GM23338 (cell line): ENCODE data around the gene HSPA2. TPM values are rescaled to one million over a fixed set of nuclear protein-coding genes. Genes with fewer than 3 reads are reported as not detected.

Source experiments
- ATAC-seq: fragments of 200-7000 bp; cut with Tn5 transposase; 3 replicates; pipeline ENCODE4 v1.9.1; 2020
- DNase-seq: peaks from one replicate; pipeline ENCODE4 v3.0.0-alpha.2; 2015; ENCODE audit warnings: low spot score
- H2AFZ ChIP-seq: fragments of 200-600 bp; sonication (generic); 2 replicates; pipeline ENCODE4 v1.8.0; 2016; ENCODE audit warnings: antibody characterized with exemption, mild to moderate bottlenecking, moderate library complexity
- H3F3A ChIP-seq: fragments of 200-600 bp; sonication (generic); replicated peaks from 2 replicates; pipeline ENCODE4 v1.8.0; 2017; ENCODE audit warnings: antibody characterized with exemption, mixed run types, low read depth
- H3K27ac ChIP-seq: fragments of 200-600 bp; sonication (generic); 2 replicates; pipeline ENCODE4 v1.6.1; 2016; ENCODE audit warnings: low read depth
- H3K27me3 ChIP-seq: fragments of 200-600 bp; sonication (generic); 2 replicates; pipeline ENCODE4 v1.8.0; 2016; ENCODE audit warnings: mild to moderate bottlenecking, mixed run types, moderate library complexity; ENCODE audit not compliant: insufficient read depth
- H3K36me3 ChIP-seq: fragments of 200-600 bp; sonication (generic); 2 replicates; pipeline ENCODE4 v1.8.0; 2016; ENCODE audit warnings: mild to moderate bottlenecking; ENCODE audit not compliant: insufficient read depth
- H3K4me1 ChIP-seq: fragments of 200-600 bp; sonication (generic); 2 replicates; pipeline ENCODE4 v1.8.0; 2016; ENCODE audit warnings: mild to moderate bottlenecking, moderate library complexity; ENCODE audit not compliant: insufficient read depth
- H3K4me2 ChIP-seq: fragments of 200-600 bp; sonication (generic); 2 replicates; pipeline ENCODE4 v1.7.1; 2017; ENCODE audit warnings: mixed run types
- H3K4me3 ChIP-seq: fragments of 200-600 bp; sonication (generic); 2 replicates; pipeline ENCODE4 v1.6.1; 2016; ENCODE audit warnings: mixed run types
- H3K79me2 ChIP-seq: fragments of 200-600 bp; sonication (generic); replicated peaks from 2 replicates; pipeline ENCODE4 v1.8.0; 2017; ENCODE audit warnings: mild to moderate bottlenecking; ENCODE audit not compliant: insufficient read depth
- H3K9me2 ChIP-seq: fragments of 200-600 bp; sonication (generic); 2 replicates; pipeline ENCODE4 v1.8.0; 2017; ENCODE audit not compliant: insufficient read depth
- H4K20me1 ChIP-seq: fragments of 200-600 bp; sonication (generic); replicated peaks from 2 replicates; pipeline ENCODE4 v1.8.0; 2017; ENCODE audit warnings: mild to moderate bottlenecking; ENCODE audit not compliant: insufficient read depth
- H3K27ac Mint-ChIP-seq: 2 replicates; pipeline ENCODE4 v1.8.0; 2020; ENCODE audit warnings: inconsistent platforms, mild to moderate bottlenecking, moderate library complexity, mixed read lengths
- H3K27me3 Mint-ChIP-seq: 3 replicates; pipeline ENCODE4 v1.8.0; 2022; ENCODE audit warnings: low read depth, mild to moderate bottlenecking, moderate library complexity, mixed read lengths, inconsistent platforms; ENCODE audit not compliant: insufficient read depth, poor library complexity
- H3K36me3 Mint-ChIP-seq: 3 replicates; pipeline ENCODE4 v1.8.0; 2021; ENCODE audit warnings: low read depth, mild to moderate bottlenecking, inconsistent platforms, moderate library complexity, mixed read lengths
- H3K4me1 Mint-ChIP-seq: 3 replicates; pipeline ENCODE4 v1.8.0; 2020; ENCODE audit warnings: mild to moderate bottlenecking, inconsistent platforms, mixed read lengths
- H3K4me3 Mint-ChIP-seq: 3 replicates; pipeline ENCODE4 v1.8.0; 2021; ENCODE audit warnings: moderate library complexity, mild to moderate bottlenecking, inconsistent platforms, mixed read lengths
- H3K9me3 Mint-ChIP-seq: 3 replicates; pipeline ENCODE4 v1.8.0; 2020; ENCODE audit warnings: moderate library complexity, mild to moderate bottlenecking, inconsistent platforms, mixed read lengths
- CTCF ChIP-seq, 2 experiments: fragments of 200-600 bp in 1 of 2; sonication (generic) in 1 of 2; conservative IDR thresholded peaks; 2 replicates each; pipeline versions ENCODE4 v1.5.1 to v1.6.1; 2016 to 2017; ENCODE audit warnings: antibody characterized with exemption in 2 of 2, low read depth in 2 of 2, mild to moderate bottlenecking in 2 of 2, moderate library complexity in 1 of 2
- ETS1 ChIP-seq: IDR thresholded peaks from 2 replicates; pipeline ENCODE4 v1.6.1; 2016; ENCODE audit warnings: antibody characterized with exemption
- EZH2 ChIP-seq: fragments of 200-600 bp; sonication (generic); IDR thresholded peaks from one replicate; pipeline ENCODE4 v1.8.0; 2017; ENCODE audit warnings: antibody characterized with exemption, mild to moderate bottlenecking, low read depth; ENCODE audit not compliant: unreplicated experiment
- NANOG ChIP-seq: IDR thresholded peaks from 2 replicates; pipeline ENCODE4 v1.6.1; 2016; ENCODE audit warnings: antibody characterized with exemption, borderline replicate concordance
- polyA plus RNA-seq: library from polyadenylated mRNA; unstranded; fragments of >200 nt; fragmentation: Nextera tagmentation; extraction: Ambion mirVana; gene quantifications from 2 replicates; pipeline ENCODE4 v1.2.1, GENCODE V29; 2016
- total RNA-seq: library from RNA; depleted of rRNA; stranded (reverse); fragments of >200 nt; shearing (Covaris generic); gene quantifications from 2 replicates; pipeline ENCODE4 v1.2.3, GENCODE V29; 2014

Gene HSPA2
- total and polyA plus RNA-seq, 2 experiments from 2014 or later = 88.5 to 130 TPM

GRCh38 chr14:64541261-64541971 is 875 bp downstream of the HSPA2 start:
- Histone ChIP-seq H3K36me3 (no peaks in the 10 kb centered on the region), H3F3A (no peaks in the 10 kb centered on the region), H3K79me2 (peaks cover 38% of the 10 kb centered on the region), H3K4me2 (peak overlapping the region; percentile 75), H3K27me3 (peaks cover 19% of the 10 kb centered on the region), H4K20me1 (no peaks in the 10 kb centered on the region), H3K4me3 (peak overlapping the region; percentile 54), H3K27ac (no peak overlapping the region), H2AFZ (no peak overlapping the region), H3K9me2 (no peaks in the 10 kb centered on the region), H3K4me1 (peaks cover 13% of the 10 kb centered on the region; the same call in 1 of the 2 replicates)
- no peak for TF ChIP-seq EZH2
- peak in 1 of 2 experiments; percentile 43; a peak in 2 of 4 replicates for TF ChIP-seq CTCF (conservative IDR thresholded peaks at IDR 0.05; ENCODE audit: low read depth in 2 of 2)
- TF ChIP-seq ETS1 = no peak
- no peak for ATAC-seq
- peak; percentile 66 for DNase-seq
- Mint-ChIP-seq H3K4me3 (peak overlapping the region; percentile 72), H3K9me3 (peaks cover 28% of the 10 kb centered on the region), H3K27ac (no peak overlapping the region), H3K27me3 (peaks cover 26% of the 10 kb centered on the region), H3K4me1 (peaks cover 49% of the 10 kb centered on the region), H3K36me3 (peaks cover 29% of the 10 kb centered on the region)

GRCh38 chr14:64541972-64542835 is 1.7 kb downstream of the HSPA2 start:
- ATAC-seq = no peak
- Histone ChIP-seq H3F3A (no peaks in the 10 kb centered on the region), H4K20me1 (no peaks in the 10 kb centered on the region), H3K4me2 (peak overlapping the region; percentile 75), H3K36me3 (no peaks in the 10 kb centered on the region), H3K4me3 (peak overlapping the region; percentile 54), H3K4me1 (peaks cover 13% of the 10 kb centered on the region; the same call in 1 of the 2 replicates), H3K9me2 (no peaks in the 10 kb centered on the region), H3K79me2 (peaks cover 42% of the 10 kb centered on the region), H3K27me3 (peaks cover 19% of the 10 kb centered on the region), H3K27ac (no peak overlapping the region), H2AFZ (no peak overlapping the region)
- peak; percentile 60 for DNase-seq
- no peak for TF ChIP-seq EZH2
- TF ChIP-seq NANOG = no peak
- Mint-ChIP-seq H3K9me3 (peaks cover 28% of the 10 kb centered on the region), H3K27me3 (peaks cover 26% of the 10 kb centered on the region), H3K27ac (peak overlapping the region; percentile 10; the same call in 1 of the 2 replicates), H3K4me3 (peak overlapping the region; percentile 72), H3K4me1 (peaks cover 44% of the 10 kb centered on the region), H3K36me3 (peaks cover 29% of the 10 kb centered on the region)
